Measurements from ENCODE around the gene ARHGAP15.
A peak's percentile ranks its signal among the peaks of the same experiment; 100 is the strongest.

The ARHGAP15 gene

DNA sequence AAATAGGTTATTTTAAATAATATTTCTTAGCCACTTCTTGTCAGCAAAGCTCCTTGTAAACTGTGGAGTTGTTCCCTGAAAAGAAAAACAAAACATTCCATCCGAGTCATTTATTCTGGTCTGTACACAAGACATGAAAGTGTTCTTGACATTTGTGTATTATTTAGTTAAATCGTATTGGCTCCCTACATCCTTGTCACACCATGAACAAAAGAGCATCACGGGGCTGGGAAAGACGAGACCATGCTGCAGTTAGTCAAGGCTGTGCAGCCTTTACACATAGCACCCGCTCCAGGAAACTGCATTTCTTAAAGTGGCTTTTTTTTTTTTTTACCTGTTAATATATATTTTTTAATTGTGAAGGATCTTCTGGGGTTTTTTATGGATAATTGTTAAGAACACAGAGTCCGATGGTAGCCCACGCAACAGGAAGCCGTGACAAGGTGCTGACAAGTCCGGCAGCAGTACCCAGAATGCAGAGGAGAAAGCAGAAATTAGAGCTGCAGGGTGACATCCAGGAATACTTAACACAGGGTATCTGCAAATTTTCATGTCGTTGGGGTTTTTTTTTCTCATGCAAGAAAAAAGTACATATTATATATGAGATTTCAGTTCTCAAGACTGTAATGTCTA lies 588.4 kb downstream of the ARHGAP15 start:
- no peak for DNase-seq (ENCODE audit: low spot score)

DNA sequence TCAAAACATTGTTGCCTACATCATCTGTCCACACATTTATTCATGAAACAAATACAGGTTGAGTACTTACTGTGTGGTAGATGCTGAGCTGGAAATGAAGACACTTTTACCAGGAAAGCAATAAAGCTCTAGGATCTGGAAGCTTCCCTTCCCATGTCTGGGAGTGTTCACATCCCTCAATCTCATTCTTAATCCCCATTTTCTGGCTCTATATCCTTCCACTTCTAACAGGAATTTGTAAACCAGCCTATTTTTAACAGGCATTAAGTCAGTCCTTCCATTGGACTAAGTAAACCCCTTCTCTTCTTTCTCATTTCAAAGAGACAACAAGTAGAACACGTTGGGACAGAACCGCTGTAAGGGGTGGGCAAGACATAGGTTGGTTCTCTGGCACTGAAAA lies 589.5 kb downstream of the ARHGAP15 start:
- no peak for DNase-seq (ENCODE audit: low spot score)

GRCh38 chr2:143719406-143719805 lies 590.2 kb downstream of the ARHGAP15 start:
- no peak for DNase-seq (ENCODE audit: low spot score)

- no peak for DNase-seq (ENCODE audit: low spot score)
Observed at GRCh38 chr2:143720095-143720664, 591.0 kb downstream of the ARHGAP15 start.

DNA sequence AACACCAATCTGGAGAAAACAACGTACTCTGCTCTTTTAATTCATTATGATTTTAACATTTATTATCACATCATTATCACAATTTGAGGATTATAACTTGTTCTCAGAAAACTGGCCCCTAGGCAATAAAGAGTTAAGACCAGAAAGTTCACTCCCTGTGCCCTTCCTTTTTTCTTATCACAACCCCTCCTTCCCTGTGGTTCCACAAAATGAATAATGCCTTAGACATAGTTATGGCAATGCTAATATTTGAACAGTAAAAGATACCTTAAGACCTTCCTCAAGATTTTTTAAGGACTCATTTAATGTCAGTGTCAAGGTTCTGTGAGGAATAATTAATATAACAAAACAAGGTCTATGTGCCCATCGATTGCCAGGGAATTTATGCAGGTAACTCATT lies 596.2 kb downstream of the ARHGAP15 start:
- no peak for DNase-seq (ENCODE audit: low spot score)

DNA sequence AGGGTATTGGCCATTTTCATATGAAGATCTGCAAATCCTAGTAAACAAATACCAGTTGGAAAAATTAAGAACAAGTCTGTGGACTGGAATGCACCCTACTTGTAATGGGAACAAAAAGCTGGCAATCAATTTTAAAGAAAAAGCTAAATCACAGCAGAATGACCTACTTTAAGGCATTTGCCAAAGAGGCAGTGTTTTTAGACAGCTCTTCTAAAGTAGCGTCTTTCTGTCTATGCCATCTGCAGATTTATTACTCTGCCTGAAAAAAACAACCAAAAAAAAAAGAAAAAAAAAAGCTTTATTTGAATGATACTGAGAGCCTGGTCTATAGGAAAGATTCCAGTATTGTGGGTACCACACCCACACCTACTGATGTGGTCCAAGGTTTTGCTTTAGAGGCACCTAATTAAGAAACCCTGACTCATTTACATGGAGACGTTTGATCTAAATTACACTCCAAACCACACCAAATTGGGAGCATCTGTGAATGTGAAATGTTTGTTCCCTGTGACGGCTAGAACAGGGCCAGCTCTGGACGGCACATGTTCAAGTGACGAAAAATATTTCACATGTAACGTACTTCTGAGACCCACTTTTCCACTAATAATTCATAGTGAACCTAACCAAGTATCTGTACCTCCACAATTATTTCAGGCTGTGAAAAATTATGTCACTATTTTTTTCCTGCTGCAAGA lies 597.1 kb downstream of the ARHGAP15 start:
- DNase-seq (ENCODE audit: low spot score): no peak

GRCh38 chr2:143728498-143728897 lies 599.3 kb downstream of the ARHGAP15 start:
- no peak for DNase-seq (ENCODE audit: low spot score)

- DNase-seq (ENCODE audit: low spot score): no peak
Observed at GRCh38 chr2:143729296-143729814, 600.1 kb downstream of the ARHGAP15 start.

- no peak for DNase-seq (ENCODE audit: low spot score)
Observed at GRCh38 chr2:143730155-143730952, 601.1 kb downstream of the ARHGAP15 start.

DNA sequence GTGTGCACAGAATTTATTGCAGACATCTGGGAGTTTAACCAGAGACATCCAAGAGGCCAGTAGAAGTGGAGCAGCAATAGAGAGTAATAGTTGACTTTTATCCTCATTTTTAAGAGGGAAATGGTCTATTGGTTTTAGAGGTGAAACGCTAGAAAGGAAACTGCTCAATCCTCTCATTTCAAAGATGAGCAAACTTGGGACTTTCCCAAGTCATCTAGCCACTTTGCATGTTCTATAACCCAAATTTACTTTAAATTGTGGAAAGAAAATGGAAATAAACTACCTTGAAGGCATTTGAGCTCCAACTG lies 601.7 kb downstream of the ARHGAP15 start:
- DNase-seq (ENCODE audit: low spot score): no peak

GRCh38 chr2:143732076-143732475 lies 602.9 kb downstream of the ARHGAP15 start:
- no peak for DNase-seq (ENCODE audit: low spot score)

DNA sequence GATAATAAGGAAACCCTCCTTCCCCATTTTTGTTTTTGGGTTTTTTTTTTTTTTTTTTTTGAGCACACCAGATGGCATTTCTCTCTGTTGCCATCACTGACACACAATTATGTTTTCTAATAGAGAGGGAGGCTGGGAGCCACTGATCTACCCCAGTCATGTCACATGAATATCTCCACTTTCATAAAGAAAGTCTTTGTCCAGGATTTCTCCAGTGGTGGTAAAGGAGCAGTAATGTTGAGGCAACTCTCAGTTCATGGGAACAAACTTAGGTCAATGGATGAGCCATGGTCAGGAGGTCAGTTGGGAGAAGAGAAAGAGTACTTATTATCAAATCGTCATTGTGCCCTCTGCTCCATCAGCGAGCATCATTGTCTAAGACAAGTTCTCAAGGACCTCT lies 603.7 kb downstream of the ARHGAP15 start:
- DNase-seq (ENCODE audit: low spot score): peak; percentile 39

- no peak for DNase-seq (ENCODE audit: low spot score)
Observed at GRCh38 chr2:143734507-143734906, 605.3 kb downstream of the ARHGAP15 start.

DNA sequence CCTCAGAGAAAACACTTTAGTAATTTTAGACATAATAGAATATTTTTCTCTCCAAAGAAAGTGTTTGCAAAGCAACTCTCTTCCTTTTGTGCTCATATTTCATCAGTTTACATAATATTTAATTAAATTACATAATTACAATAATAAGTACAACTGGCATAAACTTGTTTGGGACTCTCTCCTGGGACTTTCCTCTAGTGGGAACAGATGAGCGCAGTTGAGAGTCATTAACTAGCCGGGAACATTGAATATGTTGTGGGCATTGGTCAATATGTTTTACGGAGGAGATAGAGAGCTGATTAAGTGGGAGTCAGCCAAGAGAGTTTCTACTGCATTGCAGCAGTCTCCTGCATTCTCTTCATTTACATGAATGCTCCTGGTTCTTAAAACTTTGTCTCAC lies 607.7 kb downstream of the ARHGAP15 start:
- no peak for DNase-seq (ENCODE audit: low spot score)

DNA sequence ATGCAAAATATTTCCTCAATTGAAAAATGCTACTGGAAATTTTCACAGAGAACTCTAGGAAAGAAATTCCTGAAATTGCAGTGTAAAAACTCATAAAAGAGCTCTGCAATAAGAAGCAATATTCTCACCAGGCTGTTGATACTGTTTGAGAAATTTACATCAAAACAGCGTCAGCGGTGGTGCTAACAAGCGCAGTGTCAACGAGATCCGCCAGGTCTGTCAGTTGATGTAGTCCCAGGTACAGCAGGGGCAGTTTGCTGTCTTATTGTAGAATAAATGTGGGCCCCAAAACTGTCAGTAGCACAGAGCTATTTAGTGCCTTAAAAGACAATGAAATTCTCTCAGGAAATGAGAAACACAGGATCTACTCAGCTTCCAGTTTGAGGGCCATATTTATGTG lies 611.2 kb downstream of the ARHGAP15 start:
- DNase-seq (ENCODE audit: low spot score): no peak

GRCh38 chr2:143741205-143741604 lies 612.0 kb downstream of the ARHGAP15 start:
- no peak for DNase-seq (ENCODE audit: low spot score)

DNA sequence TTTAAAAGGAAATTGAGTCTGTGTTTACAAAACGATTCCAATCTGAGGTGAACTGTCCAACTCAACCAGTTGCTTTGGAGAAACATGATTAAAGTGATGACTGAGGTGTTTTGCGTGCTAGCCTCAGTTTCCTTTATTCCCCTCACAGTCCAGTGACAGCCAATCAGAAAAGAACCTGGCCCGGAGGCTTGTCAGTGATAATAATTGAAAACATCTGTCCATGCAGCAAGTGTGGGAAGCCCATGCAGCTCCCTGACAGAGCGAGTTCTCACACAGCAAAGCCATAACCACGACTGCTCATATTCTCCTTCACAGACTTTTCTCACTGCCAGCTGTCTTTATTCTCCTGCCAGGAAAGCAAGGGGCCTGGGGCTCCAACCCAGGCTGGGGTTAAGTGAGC lies 613.4 kb downstream of the ARHGAP15 start:
- no peak for DNase-seq (ENCODE audit: low spot score)

- DNase-seq (ENCODE audit: low spot score): no peak
Observed at GRCh38 chr2:143744114-143744513, 614.9 kb downstream of the ARHGAP15 start.

GRCh38 chr2:143745060-143745459 lies 615.8 kb downstream of the ARHGAP15 start:
- DNase-seq (ENCODE audit: low spot score): no peak

- DNase-seq (ENCODE audit: low spot score): no peak
Observed at GRCh38 chr2:143754742-143755141, 625.5 kb downstream of the ARHGAP15 start.

DNA sequence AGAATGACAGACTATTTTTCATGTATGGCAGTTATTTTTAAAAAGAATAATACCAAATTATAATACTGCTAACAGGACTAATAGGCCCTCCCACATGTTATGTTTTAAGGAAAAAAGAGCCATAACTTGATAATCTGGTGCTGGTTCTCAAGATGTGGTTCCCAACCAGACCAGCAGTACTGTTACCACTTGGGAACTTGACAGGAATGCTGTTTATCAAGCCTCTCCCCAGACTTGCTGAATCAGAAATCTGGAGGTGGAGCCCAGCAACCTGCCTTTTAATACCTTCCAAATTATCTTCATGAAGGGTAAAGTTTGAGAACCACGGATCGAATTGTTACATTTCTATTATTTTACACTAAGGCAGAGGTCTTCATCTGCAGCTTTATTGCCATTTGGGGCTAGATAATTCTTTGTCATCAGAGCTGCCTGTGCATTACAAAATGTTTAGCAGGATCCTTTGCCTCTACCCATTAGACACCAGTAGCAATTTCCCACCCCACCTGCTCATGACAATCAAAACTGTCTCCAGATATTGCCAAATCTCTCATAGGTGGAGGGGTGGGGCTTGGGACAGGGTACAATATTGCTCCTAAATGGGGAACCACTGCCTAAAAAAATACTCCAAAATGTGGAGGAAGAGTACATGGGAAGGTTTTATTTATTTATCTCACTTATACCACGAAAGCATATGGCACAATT lies 629.6 kb downstream of the ARHGAP15 start:
- DNase-seq (ENCODE audit: low spot score): no peak

DNA sequence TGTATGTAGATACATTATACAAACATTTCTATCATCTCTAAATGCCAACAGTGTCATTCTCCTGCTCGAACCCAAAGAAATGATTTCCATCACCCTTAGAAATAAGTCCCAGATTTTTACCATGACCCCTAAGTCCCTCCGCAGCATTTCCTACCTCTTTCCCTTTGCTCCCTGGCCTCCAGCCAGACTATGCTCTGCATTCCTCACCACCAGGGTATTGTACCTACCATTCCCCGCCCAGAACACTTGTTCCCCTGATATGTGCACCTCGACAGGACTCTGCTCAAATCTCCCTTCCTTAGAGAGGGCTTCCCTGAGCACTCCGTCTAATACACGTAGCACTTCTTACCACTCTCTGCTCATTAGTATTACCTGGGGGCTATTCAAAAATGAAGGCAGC lies 630.2 kb downstream of the ARHGAP15 start:
- no peak for DNase-seq (ENCODE audit: low spot score)
